KBM-7 (cell line): ENCODE results near the gene UBE2E2.

Source experiments
- DNase-seq: peaks from one replicate; pipeline ENCODE4 v3.0.0-alpha.2; 2015
- in situ Hi-C: fragments of 300-500 bp; cut with MboI; formaldehyde crosslinking; loops from 2 replicates; pipeline ENCODE4 v1.14.3; 2020; ENCODE audit warnings: low sequenced_read_pairs, low pct_unique_long_range_greater_than_20kb, mixed read lengths

UBE2E2 gene

DNA sequence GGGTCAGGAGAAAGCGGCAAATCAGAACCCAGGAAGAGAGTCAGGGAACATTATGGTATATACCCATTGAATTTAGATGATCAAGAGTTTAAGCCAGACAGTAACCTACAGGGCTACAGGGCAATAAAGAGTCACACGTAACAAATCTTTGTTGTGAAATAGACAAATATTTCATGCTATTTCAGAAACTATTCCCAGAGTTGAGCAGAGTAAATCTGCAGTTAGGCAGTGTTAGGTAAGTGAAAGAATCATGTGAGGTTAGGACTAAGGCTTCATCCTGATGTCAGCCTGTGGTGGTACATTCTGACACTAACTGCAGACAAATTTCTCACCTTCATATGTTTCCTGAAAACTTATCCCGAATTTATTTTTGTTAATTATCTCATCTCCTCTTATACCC, 153.0 kb downstream of the UBE2E2 start:
- no peak for DNase-seq
- in situ Hi-C loops = no loop called here

DNA sequence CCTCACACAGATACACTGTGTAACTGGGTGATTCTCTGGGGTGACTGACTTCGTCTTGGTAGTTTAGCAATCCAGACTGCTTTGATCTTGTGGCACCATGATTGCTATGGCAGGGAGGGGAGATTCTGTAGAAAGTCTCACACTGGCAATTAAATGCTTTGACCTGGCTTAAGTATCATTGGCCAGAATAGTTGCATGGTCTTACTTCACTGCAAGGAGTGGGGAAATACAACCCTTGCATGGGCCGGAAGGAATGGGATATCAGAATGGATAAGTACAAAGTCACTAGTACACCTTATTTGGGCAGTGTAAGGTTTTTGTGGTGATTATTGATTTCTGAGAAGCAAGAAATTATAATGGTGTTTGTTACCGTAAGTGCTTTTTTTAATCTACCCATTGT, 153.8 kb downstream of the UBE2E2 start:
- in situ Hi-C loops = no loop called here
- no peak for DNase-seq

DNA sequence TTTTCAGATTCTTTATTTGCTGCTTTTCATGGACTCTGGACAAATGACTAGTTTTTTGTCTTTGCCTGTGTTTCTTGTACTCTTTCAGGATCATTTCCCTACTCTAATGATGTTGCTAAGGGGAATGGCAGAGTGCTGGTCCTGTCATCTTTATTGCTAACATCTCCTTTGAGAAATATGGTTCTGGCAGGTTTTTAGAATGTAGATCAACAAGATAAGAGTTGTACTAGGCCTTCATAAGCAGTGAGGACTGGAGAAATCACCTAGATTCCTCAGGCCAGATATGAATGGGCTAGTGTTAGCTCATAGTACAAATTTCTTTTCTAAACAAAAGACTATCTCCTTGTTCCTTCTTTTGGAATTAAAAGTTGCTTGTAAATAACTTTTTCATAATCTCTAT, 156.0 kb downstream of the UBE2E2 start:
- DNase-seq = no peak
- in situ Hi-C loops = no loop called here

DNA sequence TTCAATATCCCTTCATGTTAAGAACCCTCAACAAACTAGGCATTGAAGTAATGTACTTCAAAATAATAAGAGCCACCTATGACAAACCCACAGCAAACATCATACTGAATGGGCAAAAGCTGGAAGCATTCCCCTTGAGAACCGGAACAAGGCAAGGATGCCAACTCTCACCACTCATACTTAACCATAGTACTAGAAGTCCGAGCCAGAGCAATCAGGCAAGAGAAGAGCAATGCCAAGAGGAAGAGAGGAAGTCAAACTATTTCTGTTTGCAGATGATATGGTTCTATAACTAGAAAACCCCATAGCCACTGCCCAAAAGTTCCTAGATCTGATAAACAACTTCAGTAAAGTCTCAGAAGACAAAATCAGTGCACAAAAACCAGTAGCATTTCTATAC, 161.9 kb downstream of the UBE2E2 start:
- in situ Hi-C loops = no loop called here
- DNase-seq = no peak

DNA sequence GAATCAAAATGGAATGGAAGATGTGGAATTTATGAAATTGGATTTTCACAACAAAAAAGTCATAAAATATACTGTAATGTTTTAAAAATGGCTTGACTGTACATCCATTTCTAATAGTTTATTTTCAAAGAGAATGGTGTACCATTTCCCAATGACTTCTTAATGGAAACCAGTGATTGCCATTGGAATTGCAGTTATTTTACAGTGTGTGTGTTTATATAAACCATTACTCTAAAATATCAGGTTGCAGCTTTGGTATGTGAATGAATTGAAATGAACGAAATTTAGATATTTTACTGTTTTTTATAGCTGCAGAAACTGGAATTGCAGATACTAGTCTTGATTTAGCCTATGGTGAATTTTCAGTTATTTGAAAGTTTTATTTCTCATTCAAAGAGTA, 165.6 kb downstream of the UBE2E2 start:
- no peak for DNase-seq
- in situ Hi-C loops = no loop called here

DNA sequence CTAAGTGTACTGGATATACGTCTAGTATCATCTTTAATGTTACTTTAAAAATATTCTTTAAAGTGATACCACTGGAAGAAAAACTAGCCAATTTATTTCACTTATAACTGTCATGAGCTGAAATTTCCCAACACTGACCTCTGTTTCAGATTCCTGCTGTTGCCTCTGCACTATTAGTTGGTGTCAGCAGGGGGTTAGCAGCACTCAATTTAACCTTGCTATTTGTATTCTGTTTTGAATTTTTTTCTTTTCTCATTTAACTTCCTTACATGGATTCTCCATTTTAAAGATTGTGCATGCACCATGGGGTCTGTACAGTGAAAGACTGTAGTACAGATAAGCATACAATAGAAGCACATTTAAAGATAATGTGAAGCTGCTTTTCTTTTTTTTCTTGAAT, 169.2 kb downstream of the UBE2E2 start:
- no peak for DNase-seq
- in situ Hi-C loops = no loop called here

DNA sequence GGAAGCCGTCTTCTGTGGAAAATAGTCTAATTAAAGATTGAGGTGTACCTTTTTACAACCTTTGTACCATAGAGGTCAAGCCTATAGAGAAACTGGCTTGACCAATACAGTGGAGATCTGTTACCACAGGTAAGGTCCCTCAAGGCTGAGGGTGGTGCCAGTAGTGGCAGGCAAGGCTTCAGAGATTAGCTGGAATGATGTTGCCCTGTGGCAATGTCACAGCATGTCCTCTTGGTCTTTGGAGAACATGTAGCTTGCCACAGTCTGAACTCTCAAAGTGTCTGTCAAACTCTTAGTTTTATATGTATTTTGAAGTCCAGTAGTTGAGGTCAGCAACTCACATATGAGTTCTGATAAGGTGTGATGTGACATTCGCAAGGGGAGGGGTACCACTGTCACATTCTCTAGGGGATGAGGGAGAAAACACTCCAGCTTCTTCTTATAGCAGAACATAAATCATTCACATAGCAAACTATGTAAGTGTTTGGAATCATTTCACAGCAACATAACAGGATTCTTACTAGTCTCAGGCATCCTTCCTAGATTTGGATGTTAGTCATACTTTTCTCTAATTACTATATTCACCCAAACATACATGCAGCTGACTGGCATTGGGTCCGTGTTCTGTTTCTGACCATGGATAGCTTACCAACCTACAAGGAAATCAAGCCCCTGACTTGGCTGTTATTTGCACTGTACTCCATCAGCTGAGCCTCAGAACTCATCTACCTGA, 173.6 kb downstream of the UBE2E2 start:
- DNase-seq = no peak
- in situ Hi-C loops = no loop called here

DNA sequence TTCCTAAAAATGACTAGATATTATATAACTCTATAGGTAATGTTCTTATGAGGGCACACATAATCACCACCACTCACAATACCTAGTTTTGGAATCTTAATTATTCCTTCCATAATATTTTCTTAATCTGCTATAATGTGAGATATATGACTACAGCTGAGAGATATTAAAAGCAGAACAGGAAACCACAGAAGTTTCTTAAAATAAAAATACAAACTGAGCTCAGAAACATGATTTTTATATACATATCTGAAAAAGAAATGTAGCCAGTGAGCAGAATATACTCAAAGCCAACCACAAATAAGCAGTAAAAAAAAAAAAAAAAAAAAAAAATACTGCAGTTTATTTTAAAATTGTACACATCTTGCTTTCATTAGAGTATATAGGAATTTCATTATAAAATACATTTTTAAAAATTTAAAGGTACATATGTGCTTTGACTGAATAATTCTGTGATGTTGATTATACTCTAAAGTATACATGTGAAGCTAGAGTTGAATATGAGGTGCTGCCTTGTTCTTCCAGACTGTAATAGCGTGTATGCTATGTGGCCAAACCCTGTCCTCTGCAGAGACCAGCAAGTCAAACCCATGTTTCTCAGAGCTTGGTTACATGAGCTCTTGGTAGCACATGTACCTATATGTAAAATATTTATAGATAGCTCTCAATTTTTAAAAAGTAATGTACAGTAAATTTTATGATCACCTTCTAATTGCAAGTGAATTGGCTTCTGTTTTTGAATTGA, 175.0 kb downstream of the UBE2E2 start:
- peak; percentile 8 for DNase-seq
- in situ Hi-C loops = no loop called here

DNA sequence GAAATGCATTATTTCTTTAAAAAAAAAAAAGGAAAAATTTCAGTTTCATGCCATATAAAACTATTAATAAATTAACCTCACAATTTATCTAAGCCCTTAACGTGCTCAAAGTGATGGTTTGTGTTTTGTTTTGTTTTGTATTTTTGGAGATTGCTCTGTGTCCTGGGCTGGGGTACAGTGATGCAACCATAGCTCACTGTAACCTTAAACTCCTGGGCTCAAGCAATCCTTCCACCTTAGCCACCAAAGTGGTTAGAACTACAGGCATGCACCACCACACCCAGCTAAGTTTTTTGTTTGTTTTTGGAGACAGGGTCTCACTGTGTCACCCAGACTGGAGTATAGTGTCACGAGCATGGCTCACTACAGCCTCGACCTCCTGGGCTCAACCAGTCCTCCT, 180.7 kb downstream of the UBE2E2 start:
- DNase-seq = no peak

DNA sequence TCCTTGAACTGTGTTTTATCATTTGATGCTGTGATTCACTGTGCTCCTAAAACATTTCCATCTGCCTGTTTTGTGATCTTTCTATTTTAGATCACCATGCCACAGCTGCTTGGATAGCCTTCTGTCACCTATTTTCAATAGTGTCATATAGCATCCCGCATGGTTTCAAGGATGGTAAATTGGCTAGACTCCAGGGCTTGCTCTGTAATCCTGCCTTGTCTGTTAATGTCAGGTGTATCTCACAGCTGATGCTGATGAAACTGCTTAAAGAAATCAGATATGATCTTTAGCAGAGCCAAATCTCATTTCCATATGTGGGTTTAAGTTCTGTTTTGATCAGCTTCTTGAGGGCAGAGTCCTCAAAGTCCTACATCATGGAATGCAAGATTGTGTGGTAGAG, 182.2 kb downstream of the UBE2E2 start:
- no peak for DNase-seq
- in situ Hi-C loops = no loop called here

More for the DNA sequence above, 180.7 kb downstream of the UBE2E2 start:
- in situ Hi-C loops = no loop called here

DNA sequence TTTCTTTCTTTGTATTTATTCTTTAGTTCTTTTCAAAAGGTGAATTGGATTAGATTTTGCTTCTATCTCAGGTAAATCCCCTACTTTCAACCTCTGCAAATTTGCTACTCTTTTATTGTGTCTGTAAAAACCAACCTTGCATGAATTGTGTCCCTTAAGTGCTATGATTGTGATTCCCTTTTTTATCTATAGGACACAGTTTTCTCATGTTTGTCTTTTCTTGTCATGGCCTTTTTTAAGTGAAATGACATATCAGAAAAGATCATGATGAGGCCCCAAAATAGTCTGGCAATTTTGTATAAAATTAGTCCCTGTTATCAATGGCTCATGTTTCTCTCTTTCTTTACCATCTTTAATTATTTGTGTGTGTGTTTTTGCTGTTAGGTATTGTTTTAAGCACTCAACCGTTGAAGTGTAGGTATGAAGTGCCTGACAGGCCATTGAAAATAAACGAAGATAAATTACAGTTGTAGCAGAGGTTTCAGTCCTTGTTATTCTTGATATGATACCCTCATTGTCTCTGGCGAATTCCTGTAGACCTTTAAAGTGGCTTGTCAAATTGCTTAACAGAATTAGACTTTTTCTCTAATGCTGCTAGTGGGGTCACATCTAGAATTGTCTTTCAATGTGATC, 184.3 kb downstream of the UBE2E2 start:
- no peak for DNase-seq
- in situ Hi-C loops = no loop called here

DNA sequence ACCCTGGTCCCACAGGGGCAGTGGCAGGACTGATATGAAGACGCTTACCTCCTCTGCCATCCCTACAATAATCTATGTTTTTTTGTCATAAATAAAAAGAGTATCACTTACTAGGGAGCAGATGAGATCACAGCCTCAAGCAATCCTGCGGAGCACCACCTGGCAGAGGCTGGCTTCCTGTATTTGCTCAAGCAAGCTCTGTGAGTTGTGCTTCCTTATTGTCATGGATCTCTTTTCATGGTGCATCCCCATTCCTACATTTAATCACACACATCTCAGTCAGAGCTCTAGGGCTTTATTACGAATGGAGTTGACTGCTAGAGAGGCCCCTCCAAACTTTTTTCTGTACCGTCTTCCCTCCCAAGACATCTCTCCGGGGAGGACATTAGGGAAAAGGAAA, 186.0 kb downstream of the UBE2E2 start:
- DNase-seq = no peak
- in situ Hi-C loops = no loop called here

DNA sequence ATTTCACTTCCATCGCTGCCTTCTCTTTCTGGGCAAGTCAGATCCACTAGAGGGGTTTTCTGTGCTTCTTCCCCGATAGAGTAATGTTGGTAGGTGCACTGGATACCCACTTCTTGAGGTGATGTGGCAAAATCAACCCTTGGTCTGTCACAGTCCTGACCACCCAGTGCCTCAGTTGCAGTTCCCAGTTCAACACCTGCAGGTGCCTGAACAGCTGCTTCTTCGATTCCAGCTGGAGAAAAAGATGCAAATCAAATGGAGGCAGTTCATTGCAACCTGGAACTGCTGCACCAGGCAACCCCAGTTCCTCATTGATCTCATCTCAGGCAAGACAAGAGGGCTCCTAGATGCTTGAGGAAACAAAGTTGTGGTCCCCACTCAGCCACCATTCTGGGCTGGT, 186.6 kb downstream of the UBE2E2 start:
- in situ Hi-C loops = no loop called here
- DNase-seq = no peak

DNA sequence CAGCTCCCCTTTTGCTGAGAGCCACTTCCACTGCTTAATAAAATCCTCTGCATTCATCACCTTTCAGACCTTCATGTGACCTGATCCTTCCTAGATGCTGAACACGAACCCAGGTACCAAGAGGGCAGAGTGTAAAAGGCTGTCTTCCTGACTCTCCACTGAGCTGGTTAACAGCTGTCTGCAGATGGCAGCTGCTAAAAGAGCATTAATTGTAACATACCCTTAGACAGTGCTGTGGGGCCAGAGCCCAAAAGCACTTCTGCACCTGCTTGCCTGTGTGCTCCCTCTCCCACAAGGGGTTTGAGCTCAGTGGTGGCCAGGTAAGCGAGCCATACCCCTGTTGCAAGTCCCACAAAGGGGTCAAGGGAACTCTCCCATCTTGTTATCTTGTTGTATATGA, 187.3 kb downstream of the UBE2E2 start:
- DNase-seq = no peak

DNA sequence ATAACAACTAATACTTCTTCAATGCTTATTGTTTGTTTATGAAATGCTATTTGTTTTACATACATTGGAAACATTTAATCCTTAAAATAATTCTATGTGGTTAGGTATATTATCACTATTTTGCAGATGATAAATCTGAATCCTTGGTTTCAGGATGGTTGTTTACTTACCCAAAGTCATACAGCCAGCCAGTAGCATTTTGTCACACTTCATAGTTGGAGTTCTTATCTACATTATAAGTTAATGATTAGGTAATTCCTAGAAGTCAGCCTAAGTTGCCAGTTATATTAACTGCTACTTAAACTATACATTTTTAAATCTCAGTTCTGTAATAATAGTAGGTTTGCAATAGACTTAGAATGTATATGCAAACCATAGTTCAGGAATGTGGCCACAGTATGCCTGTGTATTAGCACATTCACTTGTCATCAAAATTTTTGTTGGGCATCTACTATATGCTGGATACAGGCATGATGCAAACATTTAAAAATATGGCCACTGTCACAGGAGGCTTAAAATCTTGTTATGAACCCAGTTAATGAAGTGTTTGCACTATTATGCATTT, 187.9 kb downstream of the UBE2E2 start:
- in situ Hi-C loops = no loop called here
- no peak for DNase-seq

More for the DNA sequence above, 187.3 kb downstream of the UBE2E2 start:
- in situ Hi-C loops = no loop called here

DNA sequence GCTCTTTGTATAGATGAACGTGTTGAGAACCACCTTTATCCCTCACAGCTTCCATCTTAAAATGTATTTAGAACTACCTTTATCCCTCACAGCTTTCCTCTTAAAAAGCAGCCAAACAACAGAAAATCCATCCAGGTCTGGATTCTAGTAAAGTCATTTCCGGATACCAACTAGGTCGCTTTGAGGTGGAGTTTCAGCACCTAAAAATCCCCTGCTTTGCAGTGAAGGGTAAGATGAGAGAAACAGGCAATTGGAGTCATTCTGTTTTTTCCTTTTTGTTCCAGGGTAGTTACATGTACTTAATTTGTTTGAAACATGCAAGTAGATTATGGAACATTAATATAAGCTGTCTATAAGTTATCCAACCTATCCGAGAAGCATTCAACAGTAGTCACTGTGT, 192.0 kb downstream of the UBE2E2 start:
- in situ Hi-C loops = no loop called here
- DNase-seq = no peak

DNA sequence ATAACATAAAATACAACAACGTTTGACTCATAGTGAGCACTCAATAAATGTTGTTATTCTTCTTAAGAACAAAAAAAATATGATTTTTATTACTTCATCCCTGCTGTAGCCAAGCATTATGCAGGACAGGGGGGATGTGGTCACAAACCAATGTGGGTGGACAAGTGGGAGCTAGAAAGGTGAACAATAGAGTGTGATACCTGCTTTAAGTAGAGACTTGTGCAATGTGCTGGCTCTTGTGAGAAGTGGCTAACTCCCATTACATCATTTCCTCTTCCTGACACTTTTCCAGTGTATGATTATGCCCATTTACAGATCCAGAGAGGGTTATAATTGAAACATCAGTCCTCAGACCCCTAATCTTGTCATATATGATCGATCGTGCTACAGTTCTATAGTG, 193.6 kb downstream of the UBE2E2 start:
- DNase-seq = no peak
- in situ Hi-C loops = no loop called here

DNA sequence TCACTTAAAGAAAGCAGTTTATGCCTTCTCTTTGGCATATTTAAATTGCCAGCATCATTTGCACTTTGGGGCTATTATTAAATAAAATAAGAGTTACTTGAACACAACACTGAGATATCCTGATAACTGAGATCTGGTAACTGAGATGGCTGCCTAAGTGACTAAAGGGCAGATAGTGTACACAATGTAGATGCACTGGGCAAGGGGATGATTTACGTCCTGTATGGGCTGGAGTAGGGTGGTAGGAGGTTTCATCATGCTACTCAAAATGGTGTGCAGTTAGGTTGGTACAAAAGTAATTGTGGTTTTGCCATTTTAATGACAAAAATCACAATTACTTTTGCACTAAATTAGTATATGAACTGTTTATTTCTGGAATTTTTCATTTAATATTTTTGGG, 196.1 kb downstream of the UBE2E2 start:
- DNase-seq = no peak
- in situ Hi-C loops = no loop called here

DNA sequence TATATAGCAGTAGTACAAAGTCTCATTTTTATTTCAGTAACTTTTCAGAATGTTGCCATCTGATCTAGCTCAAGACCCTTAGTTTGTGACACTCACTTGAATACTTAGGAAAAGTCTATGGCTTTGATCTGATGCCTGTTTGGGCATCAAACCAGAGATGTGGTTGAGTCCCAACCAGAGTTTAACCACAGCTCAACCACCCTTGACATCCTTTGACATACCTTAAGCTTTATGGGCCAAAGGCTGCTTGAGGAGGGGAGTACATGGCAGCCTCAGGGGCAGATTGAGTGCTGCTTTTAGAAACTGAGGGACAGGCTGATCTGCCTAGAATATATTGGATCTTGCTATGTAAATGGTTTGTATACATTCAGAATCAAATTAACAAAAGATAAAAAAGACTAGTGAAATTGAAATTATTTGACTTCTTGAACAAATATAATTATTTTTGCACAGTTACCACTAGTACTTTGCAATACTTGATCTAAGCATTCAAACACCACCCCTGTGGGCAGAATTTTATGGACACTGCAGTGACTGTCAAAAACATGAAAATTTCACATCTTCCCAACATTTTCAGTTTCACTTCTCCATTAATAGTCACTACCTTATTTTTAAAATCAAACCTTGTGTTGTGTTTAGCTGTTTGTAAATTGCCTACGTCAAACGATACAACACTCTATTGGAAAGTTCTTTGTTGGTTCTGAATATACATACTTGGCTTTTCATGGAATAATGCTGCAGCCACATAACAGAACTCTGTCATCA, 199.8 kb downstream of the UBE2E2 start:
- DNase-seq = peak; percentile 14
- in situ Hi-C loops = no loop called here
